Fibroblast of skin of scalp (primary cell): Measurements from ENCODE around the gene HRCT1.

Experiments
- DNase-seq: peaks from one replicate; pipeline ENCODE4 v3.0.0-alpha.2; 2013

The HRCT1 gene

GRCh38 chr9:35945341-35946018 lies 39.5 kb downstream of the HRCT1 start:
- peak; percentile 91 for DNase-seq

GRCh38 chr9:35948451-35948850 lies 42.4 kb downstream of the HRCT1 start:
- no peak for DNase-seq

GRCh38 chr9:35948901-35949318 lies 42.9 kb downstream of the HRCT1 start:
- no peak for DNase-seq

- peak; percentile 67 for DNase-seq
Measured at GRCh38 chr9:35951736-35952135, 45.7 kb downstream of the HRCT1 start.

GRCh38 chr9:35952526-35953191 lies 46.7 kb downstream of the HRCT1 start:
- DNase-seq: no peak

GRCh38 chr9:35954942-35955546 lies 49.0 kb downstream of the HRCT1 start:
- peak; percentile 80 for DNase-seq

- DNase-seq: no peak
Measured at GRCh38 chr9:35956651-35957050, 50.6 kb downstream of the HRCT1 start.
